Stromal cell of bone marrow (primary cell): ENCODE results near the gene SLC25A52.
A peak's percentile ranks its signal among the peaks of the same experiment; 100 is the strongest.
"Not testable (repeated sequence)": the region's sequence is repeated elsewhere in the genome, so short reads cannot be mapped to it uniquely, and the experiment has no call there.

ENCODE experiments used
- DNase-seq: peaks from one replicate; pipeline ENCODE4 v3.0.0-alpha.2; 2012; ENCODE audit warnings: low read depth

SLC25A52 gene

DNA sequence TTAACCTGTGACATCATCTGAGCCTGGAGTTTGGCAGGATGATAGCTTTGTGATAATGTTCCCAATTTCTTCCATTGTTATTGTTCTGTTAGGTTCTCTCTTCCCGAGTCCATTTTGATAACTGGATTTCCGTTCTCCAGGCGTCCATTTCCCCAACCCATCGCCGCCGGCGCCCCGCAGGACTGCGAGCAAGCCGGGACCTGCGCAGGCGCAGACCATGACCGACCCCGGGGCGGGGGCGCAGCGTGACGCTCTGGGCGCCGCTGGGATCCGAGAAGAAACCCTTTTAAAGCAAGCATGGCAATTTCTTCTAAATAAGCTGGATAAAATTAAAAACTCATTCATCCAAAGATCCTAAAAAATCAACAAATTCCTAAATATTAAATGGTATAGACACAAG, at the start of gene SLC25A52:
TSS of gene SLC25A52 (minus strand) at position 186 of the 400 bp plus-strand sequence. CDS start 219 bp downstream, outside the sequence.
- no peak for DNase-seq

DNA sequence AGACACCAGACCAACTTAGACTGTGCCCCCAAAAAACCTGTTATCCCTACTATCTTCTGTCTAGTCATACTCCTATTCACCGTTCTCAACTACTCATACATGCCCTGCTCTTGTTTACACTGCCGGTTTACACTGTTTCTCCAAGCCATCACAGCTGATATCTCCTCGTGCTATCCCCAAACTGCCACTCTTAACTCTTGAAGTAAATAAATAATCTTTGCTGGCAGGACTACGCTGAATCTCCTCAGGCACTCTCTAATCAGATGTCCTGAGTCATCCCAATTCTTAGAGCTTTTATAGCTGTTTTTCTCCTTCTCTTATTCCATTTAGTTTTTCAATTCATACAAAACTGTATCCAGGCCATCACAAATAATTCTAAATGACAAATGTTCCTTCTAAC, 48.4 kb upstream of the SLC25A52 start:
- DNase-seq: not testable (repeated sequence)

DNA sequence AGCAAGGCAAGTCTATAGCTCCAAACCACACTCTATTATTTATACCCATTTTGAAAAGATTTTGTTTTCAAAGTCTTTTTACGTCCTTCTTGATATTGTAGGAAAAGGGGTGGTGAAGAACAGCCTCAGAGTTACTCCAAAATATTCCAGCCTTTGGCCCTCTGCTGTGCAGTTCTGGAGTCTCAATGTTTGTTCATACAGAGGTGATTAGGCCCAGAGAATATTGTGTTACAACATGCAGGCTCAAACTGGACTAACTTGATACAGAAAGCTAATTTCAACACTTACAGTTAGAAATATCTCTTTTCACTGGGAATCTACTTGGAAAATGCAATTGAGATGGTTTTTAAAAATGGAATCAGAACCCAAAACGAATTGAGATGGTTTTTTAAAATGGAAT, 40.4 kb upstream of the SLC25A52 start:
- no peak for DNase-seq

GRCh38 chr18:31799257-31799656, 38.6 kb upstream of the SLC25A52 start:
- DNase-seq: not testable (repeated sequence)

- no peak for DNase-seq
Observed at GRCh38 chr18:31798399-31798798, 37.7 kb upstream of the SLC25A52 start.

- no peak for DNase-seq
Observed at GRCh38 chr18:31795747-31796146, 35.1 kb upstream of the SLC25A52 start.

DNA sequence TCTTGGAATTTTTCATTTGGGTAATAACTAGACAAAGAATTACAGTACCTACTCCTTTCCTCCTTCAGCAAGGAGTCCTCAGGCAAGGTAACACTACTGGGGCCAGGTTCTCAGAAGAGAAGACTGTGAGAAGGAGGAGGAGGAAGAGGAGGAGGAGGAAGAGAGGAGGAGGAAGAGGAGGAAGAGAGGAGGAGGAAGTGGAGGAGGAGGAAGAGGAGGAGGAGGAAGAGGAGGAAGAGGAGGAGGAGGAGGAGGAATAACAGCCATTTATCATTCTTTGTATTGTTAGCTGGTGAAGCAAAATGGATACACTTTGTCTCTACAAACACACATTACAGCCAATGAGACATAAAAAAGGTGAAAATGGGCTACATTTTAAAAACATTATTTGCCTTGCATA, 32.9 kb upstream of the SLC25A52 start:
- no peak for DNase-seq

DNA sequence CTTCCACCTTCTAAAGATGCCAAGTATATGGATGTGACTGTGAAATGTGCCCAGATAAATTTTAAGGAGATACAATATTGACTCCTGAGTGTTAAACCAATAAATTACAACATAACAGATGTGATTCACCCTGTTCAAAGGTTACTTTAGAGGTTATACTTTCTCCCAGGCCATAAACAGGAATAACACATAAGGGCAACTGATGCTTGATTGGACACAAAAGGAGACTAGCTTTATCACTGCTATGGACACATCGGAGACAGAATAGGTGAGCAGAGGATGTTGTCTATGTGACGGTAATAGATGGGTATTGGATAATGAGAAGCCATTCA, 31.9 kb upstream of the SLC25A52 start:
- DNase-seq: no peak

DNA sequence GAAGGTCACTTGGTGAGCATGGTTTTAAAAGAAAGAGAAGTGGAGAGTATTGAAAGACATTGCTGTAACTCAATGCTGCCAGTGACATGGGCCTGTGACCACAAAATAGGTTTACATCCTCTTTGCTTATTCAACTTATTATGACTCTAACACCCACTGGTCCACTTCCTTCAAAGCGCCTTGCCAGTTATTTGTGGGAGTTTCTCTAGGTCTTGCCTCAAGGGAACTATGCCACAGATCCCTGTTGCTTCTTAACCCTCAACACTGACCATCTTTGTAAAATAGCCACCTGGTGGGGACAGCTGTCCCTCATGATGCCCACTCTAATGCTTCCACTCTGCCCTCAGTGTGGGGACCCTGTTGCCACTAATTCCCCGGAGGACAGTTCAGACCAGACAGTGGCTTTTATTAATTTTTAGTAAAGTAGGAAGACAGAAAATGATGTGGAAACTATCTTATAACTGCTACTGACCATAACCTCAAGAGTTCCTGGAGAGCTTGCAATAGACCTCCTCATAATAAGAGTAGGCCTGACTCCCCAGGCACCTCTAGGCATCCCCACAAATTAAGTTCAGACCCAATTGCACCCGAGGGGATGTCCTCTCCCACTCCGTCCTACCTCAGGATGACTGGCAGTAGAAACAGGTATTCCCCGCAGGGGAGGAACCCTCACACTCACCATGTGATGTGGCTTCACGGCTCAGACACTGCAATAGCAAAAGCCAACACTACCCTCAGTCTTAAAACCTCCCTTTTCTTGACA, 31.3 kb upstream of the SLC25A52 start:
- no peak for DNase-seq

- no peak for DNase-seq
Observed at GRCh38 chr18:31789409-31789808, 28.7 kb upstream of the SLC25A52 start.

GRCh38 chr18:31783059-31783458, 22.4 kb upstream of the SLC25A52 start:
- no peak for DNase-seq

GRCh38 chr18:31778391-31778950, 17.8 kb upstream of the SLC25A52 start:
- DNase-seq: no peak

DNA sequence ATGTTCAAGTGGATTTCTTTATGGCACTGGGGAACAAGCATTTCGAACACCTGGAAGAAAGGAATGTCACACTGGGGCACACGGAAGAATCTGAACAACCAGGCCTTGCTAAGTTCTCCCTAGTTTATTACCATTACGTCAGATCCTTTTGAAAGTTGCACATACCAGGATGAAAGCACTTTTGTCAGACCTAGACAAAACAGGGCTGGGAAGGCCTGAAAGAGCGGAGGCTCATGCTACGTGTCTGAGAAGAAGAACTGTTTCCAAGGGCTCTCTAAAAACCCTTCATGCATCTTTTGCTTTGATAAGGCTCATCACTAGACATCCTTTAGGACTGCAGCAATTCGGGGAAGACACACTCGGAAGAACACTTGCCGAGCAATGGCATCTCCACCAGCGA, 15.4 kb upstream of the SLC25A52 start:
- DNase-seq: no peak

- no peak for DNase-seq
Observed at GRCh38 chr18:31774962-31775361, 14.3 kb upstream of the SLC25A52 start.

DNA sequence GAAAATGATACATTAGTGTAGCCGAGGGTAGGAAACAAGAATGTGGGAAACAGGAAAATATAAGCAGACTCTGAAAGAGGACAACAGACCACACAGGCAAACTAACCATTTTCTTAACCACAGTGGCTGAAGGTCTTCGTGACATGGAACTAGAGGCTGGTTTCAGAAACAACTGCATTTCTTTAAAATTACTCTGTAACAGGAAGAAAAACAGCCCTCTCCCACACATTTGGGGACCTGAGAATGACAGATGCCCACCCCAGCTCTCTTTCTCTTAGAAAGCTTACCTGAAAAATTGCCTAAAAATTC, 13.8 kb upstream of the SLC25A52 start:
- DNase-seq: no peak

DNA sequence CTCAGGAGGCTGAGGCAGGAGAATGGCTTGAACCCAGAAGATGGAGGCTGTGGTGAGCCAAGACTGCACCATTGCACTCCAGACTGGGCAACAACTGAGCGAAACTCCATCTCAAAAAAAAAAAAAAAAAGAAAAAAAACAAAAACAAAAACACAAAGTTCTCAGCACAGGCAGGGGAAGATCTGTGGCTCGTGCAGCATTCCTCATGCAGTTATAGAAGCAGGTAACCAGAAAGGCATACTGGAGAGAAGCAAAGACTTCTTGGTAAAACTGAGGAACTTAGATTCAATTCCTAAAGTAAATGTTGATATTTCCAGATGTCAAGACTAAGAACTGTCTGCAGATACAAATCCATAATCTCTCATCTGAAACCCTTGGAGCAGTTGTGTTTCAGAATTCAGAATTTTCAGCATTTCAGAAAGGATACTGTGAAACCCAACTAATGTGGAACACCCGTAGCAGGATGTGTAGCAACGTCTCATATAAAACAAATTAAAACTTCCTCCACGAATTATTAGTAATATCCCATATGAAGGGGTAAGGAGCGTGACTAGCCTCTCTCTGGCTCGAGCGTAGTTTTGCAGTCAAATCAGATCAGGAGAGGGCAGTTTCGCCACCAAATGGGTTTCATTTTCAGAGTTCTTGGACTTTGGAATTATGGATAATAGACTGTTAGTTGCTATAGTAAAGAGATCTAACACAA, 13.2 kb upstream of the SLC25A52 start:
- peak; percentile 2 for DNase-seq

GRCh38 chr18:31772699-31773098, 12.0 kb upstream of the SLC25A52 start:
- no peak for DNase-seq

GRCh38 chr18:31750273-31750672, 10.4 kb downstream of the SLC25A52 start:
- no peak for DNase-seq

DNA sequence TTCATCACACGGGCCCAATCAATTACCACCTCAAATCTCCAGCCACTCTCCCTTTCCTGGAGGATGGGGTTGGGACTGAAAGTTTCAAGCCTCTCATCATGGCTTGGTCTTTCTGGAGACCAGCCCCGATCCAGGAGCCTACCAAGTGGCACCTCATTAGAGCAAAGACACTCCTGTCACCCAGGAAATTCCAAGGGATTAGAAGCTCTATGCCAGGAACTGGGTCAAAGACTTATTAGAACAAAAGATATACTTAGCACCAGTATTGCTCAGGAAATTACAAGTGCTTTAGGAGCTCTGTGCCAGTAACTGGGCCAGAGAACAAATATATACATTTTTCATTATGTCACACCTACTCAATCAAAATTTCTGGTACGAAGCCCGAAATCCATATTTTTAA, 14.3 kb downstream of the SLC25A52 start:
- no peak for DNase-seq

DNA sequence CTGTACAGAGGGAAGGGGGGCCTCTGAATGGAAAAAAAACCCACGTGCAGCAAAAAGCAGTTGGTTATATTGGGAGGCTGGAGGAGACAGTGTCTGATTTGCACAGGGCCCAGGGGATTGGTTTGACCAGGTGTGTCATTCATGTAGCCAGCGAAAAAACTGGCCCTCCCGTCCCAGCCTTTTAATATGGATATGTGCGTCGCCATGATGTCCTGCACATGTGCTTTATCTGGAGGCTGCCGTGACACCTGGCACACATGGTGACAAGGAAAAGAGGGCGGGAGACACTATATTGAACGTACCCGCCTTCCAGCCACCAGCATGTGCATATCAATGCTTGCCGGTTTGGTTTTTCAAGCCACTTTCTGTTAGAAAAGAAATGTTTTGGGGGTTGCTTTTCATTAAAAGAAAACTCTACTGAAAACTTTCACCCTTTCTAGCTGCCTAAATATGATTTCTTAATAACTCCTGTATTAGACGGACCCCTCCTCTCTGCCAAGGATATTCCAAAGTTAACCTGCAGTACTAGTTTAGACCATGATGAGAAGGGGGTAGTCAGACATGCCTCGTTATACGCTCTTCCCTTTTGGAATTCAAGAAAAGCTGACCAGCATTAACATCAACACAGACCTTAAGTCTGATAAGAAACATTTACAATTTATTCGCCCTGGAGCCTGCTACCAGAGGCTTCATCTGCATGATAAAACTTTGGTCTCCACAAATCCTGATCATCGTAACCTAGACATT, 16.2 kb downstream of the SLC25A52 start:
- no peak for DNase-seq

GRCh38 chr18:31743600-31743999, 17.1 kb downstream of the SLC25A52 start:
- DNase-seq: peak; percentile 13

- DNase-seq: peak; percentile 15
Observed at GRCh38 chr18:31741097-31741735, 19.5 kb downstream of the SLC25A52 start.
